MCF 10A (cell line): Measurements from ENCODE around the gene NT5C. TPM values are rescaled to one million over a fixed set of nuclear protein-coding genes. Genes with fewer than 3 reads are reported as not detected.

Experiments
- BruUV-seq: library from RNA; stranded (reverse); fragments of 400-500 nt; replicated peaks from 2 replicates; lab custom pipeline; 2021; lab: Mats Ljungman, UMichigan
- CTCF ChIA-PET: fragments of 300-600 bp; sonication (Branson Sonifier 250); formaldehyde crosslinking; extraction: SDS; loops from one replicate; lab custom pipeline; 2021; ENCODE audit warnings: antibody characterized with exemption, inconsistent platforms; lab: Yijun Ruan, JAX
- POLR2A ChIA-PET: fragments of 300-600, 350-650 bp; sonication (Branson Sonifier 250); formaldehyde crosslinking; extraction: SDS; loops from one replicate; lab custom pipeline; 2020; ENCODE audit warnings: antibody characterized with exemption, inconsistent platforms; lab: Yijun Ruan, JAX
- DNase-seq: peaks from one replicate; pipeline ENCODE4 v3.0.0-alpha.2; 2018; ENCODE audit not compliant: unreplicated experiment
- H3K27ac Mint-ChIP-seq: one replicate; pipeline ENCODE4 v1.8.0; 2022; ENCODE audit warnings: mild to moderate bottlenecking, low read depth, mixed read lengths; ENCODE audit not compliant: unreplicated experiment
- H3K27me3 Mint-ChIP-seq: one replicate; pipeline ENCODE4 v1.8.0; 2022; ENCODE audit warnings: mixed read lengths; ENCODE audit not compliant: insufficient read depth, unreplicated experiment
- H3K36me3 Mint-ChIP-seq: one replicate; pipeline ENCODE4 v1.8.0; 2022; ENCODE audit warnings: mild to moderate bottlenecking, moderate library complexity, mixed read lengths; ENCODE audit not compliant: insufficient read depth, unreplicated experiment
- H3K4me1 Mint-ChIP-seq: one replicate; pipeline ENCODE4 v1.8.0; 2022; ENCODE audit warnings: mixed read lengths; ENCODE audit not compliant: insufficient read depth, unreplicated experiment
- H3K4me3 Mint-ChIP-seq: one replicate; pipeline ENCODE4 v1.8.0; 2022; ENCODE audit warnings: mild to moderate bottlenecking, moderate library complexity, mixed read lengths; ENCODE audit not compliant: unreplicated experiment
- H3K9me3 Mint-ChIP-seq: one replicate; pipeline ENCODE4 v1.8.0; 2022; ENCODE audit warnings: mixed read lengths; ENCODE audit not compliant: unreplicated experiment
- CTCF ChIP-seq: fragments of 200-600 bp; IDR thresholded peaks from one replicate; pipeline ENCODE4 v1.8.0; 2022; ENCODE audit warnings: antibody characterized with exemption, mild to moderate bottlenecking; ENCODE audit not compliant: unreplicated experiment
- intact Hi-C: fragments of 100-400 bp; cut with micrococcal nuclease; formaldehyde crosslinking; loops from 2 replicates; pipeline ENCODE4 v1.14.1; 2022
- total RNA-seq: library from RNA; stranded (reverse); gene quantifications from 2 replicates; pipeline ENCODE4 v1.2.3, GENCODE V29; 2022

Gene NT5C
- total RNA-seq, 1 experiment from 2014 or later, result 113 TPM

DNA sequence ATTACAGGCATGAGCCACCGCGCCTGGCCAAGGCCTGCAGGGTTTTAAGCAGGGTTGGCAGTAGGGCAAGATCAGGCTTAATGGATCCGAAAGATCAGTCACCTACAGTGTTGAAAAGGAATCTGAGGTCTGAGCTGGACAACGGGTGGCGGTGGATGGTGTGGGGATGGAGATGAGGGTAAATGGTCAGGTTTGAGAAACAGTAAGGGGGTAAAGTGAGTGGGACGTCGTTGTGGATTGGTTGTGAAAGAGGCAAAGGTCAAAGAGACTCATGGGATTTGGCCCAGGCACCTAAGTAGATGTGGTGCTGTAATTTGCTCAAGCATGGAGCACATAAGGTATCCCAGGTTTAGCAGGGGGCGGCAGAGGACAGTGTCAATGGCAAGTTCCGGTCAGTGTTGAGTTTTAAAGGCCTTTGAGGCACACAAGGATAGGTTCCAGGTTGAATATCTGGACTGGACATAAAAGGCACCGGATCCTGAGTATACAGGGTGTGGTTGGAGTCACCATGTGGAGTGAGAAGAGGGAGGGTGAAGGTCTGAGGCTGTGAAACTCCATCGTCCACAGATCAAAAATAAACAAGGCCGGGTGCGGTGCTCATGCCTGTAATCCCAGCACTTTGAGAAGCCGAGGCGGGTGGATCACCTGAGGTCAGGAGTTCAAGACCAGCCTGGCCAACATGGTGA, 44.9 kb downstream of the NT5C start:
- BruUV-seq, result no TSS peak
- H3K27ac Mint-ChIP-seq, result peak overlapping the region; percentile 93
- H3K27me3 Mint-ChIP-seq, result no peaks in the 10 kb centered on the region
- H3K36me3 Mint-ChIP-seq, result peaks cover 10% of the 10 kb centered on the region
- no peak for TF ChIP-seq CTCF
- peak overlapping the region; percentile 87 for H3K4me3 Mint-ChIP-seq
- ChIA-PET CTCF (interaction anchor here (0.7 to 2.0 kb wide), 3 partner anchors 16 to 40 kb away, joined by 3 to 7 read pairs (median 7); no protein-coding TSS in a partner anchor), POLR2A (interaction anchor here (0.6 to 3.6 kb wide), 11 partner anchors 8 to 174 kb away, joined by 3 to 21 read pairs (median 6); partner anchors contain the start of gene ARMC7)
- H3K4me1 Mint-ChIP-seq, result peaks cover 40% of the 10 kb centered on the region
- H3K9me3 Mint-ChIP-seq, result no peaks in the 10 kb centered on the region
- no peak for DNase-seq
- intact Hi-C loops, result no loop called here

GRCh38 chr17:75084039-75084660, 47.4 kb downstream of the NT5C start:
- intact Hi-C loops, result no loop called here
- peak; percentile 60 for DNase-seq
- H3K36me3 Mint-ChIP-seq, result no peaks in the 10 kb centered on the region
- H3K4me1 Mint-ChIP-seq, result peaks cover 23% of the 10 kb centered on the region
- BruUV-seq, result no TSS peak
- ChIA-PET POLR2A (interaction anchor here (1.3 to 1.6 kb wide), 5 partner anchors 11 to 50 kb away, joined by 3 to 6 read pairs (median 5); no protein-coding TSS in a partner anchor), CTCF (interaction anchor here (0.7 to 1.0 kb wide), 3 partner anchors 15 to 32 kb away, joined by 3 to 6 read pairs (median 3); no protein-coding TSS in a partner anchor)
- no peaks in the 10 kb centered on the region for H3K27me3 Mint-ChIP-seq
- H3K4me3 Mint-ChIP-seq, result no peak overlapping the region
- no peaks in the 10 kb centered on the region for H3K9me3 Mint-ChIP-seq
- no peak for TF ChIP-seq CTCF
- no peak overlapping the region for H3K27ac Mint-ChIP-seq

- POLR2A ChIA-PET, result interaction anchor here (1.0 kb wide), 1 partner anchor 13 kb away, joined by 5 read pairs; no protein-coding TSS in a partner anchor
- CTCF ChIA-PET, result interaction anchor here (0.7 kb wide), 2 partner anchors 22 to 162 kb away, joined by 3 read pairs; no protein-coding TSS in a partner anchor
- H3K27ac Mint-ChIP-seq, result no peak overlapping the region
Observed at GRCh38 chr17:75082683-75083082, 48.9 kb downstream of the NT5C start.

More at GRCh38 chr17:75082683-75083082, 48.9 kb downstream of the NT5C start:
- Mint-ChIP-seq H3K9me3 (no peaks in the 10 kb centered on the region), H3K4me1 (peaks cover 30% of the 10 kb centered on the region), H3K27me3 (no peaks in the 10 kb centered on the region), H3K4me3 (no peak overlapping the region), H3K36me3 (no peaks in the 10 kb centered on the region)
- intact Hi-C loops, result no loop called here
- DNase-seq, result no peak
- BruUV-seq, result no TSS peak
- TF ChIP-seq CTCF, result no peak
